Thyroid gland (tissue), 4 donors: ENCODE results near the gene PCTP. TPM values are rescaled to one million over a fixed set of nuclear protein-coding genes. Genes with fewer than 3 reads are reported as not detected.

Source experiments
- DNase-seq, 2 donors: peaks; one replicate each; pipeline ENCODE4 v3.0.0-alpha.2; 2019
- H3K27ac ChIP-seq, 3 donors: fragments of 200-600 bp; sonication (generic); 1 replicate in 2 of 3; 2 replicates in 1 of 3; pipeline ENCODE4 v1.5.1; 2016 to 2019; ENCODE audit warnings: mild to moderate bottlenecking in 1 of 3, moderate library complexity in 1 of 3
- H3K27me3 ChIP-seq: fragments of 200-600 bp; sonication (generic); one replicate; pipeline ENCODE4 v1.5.1; 2019
- H3K36me3 ChIP-seq, 2 donors: fragments of 200-600 bp; sonication (generic); one replicate each; pipeline ENCODE4 v1.5.1; 2016 to 2019
- H3K4me1 ChIP-seq, 2 donors: fragments of 200-600 bp; sonication (generic); one replicate each; pipeline ENCODE4 v1.5.1; 2017 to 2019
- H3K4me3 ChIP-seq, 3 donors: fragments of 200-600 bp; sonication (generic); replicated peaks in 1 of 3; 1 replicate in 2 of 3; 2 replicates in 1 of 3; pipeline ENCODE4 v1.5.1; 2016; ENCODE audit warnings: mild to moderate bottlenecking in 1 of 3
- H3K9me3 ChIP-seq: fragments of 200-600 bp; sonication (generic); one replicate; pipeline ENCODE4 v1.5.1; 2017
- POLR2A ChIP-seq, 2 donors: fragments of 450-650 bp; IDR thresholded peaks; one replicate each; pipeline ENCODE4 v1.6.1; 2017; ENCODE audit warnings: antibody characterized with exemption in 2 of 2, mild to moderate bottlenecking in 2 of 2, moderate library complexity in 1 of 2
- WGBS, 2 donors: methylation state at CpG; one replicate each; pipeline ENCODE4 v1.1.5; 2017; 5-methylcytosine and 5-hydroxymethylcytosine counted together
- intact Hi-C: fragments of 100-400 bp; cut with DNase I; formaldehyde crosslinking; loops from one replicate; pipeline ENCODE4 v1.15.1; 2023
- total RNA-seq, 4 donors: library from RNA; depleted of rRNA; stranded (reverse); fragments of >200 nt; gene quantifications; one replicate each; pipeline ENCODE4 v1.2.3, GENCODE V29; 2016
- TF ChIP-seq, protein P1 (sequence below), 6 experiments: fragments of 200-600 bp in 3 of 6; fragments of 450-650 bp in 3 of 6; sonication (generic) in 3 of 6; IDR thresholded peaks; one replicate each; pipeline ENCODE4 v1.5.1; 2016 to 2019; ENCODE audit warnings: antibody characterized with exemption in 6 of 6, mild to moderate bottlenecking in 2 of 6, inconsistent platforms in 1 of 6, moderate library complexity in 1 of 6

PCTP gene
- total RNA-seq, 4 donors from 2014 or later: 13.7 to 17.2 (median 14.8) TPM

DNA sequence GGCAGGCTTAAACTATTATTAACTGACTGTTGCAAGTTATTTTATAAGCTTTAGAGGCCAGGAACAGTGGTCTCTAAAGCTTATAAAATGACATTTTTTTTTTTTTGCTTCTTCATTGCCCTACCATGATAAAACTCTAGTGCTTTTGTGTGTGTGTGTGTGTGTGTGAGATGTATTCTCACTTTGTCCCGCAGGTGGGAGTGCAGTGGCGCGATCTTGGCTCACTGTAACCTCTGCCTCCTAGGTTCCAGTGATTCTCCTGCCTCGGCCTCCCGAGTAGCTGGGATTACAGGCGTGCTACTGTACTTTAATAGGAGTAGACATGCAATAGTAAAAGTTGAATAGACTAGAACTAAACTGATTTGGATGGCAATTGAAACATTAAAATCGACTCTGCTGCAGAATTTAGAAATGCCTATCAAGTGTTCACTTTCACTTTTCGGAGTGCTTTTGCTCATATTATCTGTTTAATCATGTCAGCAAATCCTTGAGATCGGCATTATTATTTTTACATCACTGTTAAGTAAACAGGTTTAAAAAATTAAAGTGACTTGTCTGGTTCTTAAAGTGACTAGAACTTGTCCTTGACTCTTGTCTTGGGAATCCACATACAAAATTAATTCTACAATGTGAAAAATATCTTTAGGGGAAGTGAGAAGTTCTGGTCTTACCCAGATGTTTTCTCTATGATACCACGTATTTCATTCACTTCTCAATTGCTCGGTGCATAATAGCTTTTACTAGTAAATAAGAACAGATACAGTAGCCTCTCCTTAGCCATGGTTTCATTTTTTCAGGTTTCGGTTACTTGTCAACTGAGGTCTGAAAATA is 8.4 kb upstream of the PCTP start:
- intact Hi-C loops: no loop called here
- 74 to 79% methylated on average over 12 of the region's 12 CpGs for WGBS, 2 donors
- H3K4me1 ChIP-seq: no peaks in the 10 kb centered on the region
- no peaks in the 10 kb centered on the region for H3K36me3 ChIP-seq
- no peaks in the 10 kb centered on the region for H3K27me3 ChIP-seq
- H3K27ac ChIP-seq: no peak overlapping the region
- no peak overlapping the region for H3K4me3 ChIP-seq
- DNase-seq: no peak
- no peaks in the 10 kb centered on the region for H3K9me3 ChIP-seq
- no peak for TF ChIP-seq POLR2A (IDR thresholded peaks at IDR 0.05)
- TF ChIP-seq, protein P1, sequence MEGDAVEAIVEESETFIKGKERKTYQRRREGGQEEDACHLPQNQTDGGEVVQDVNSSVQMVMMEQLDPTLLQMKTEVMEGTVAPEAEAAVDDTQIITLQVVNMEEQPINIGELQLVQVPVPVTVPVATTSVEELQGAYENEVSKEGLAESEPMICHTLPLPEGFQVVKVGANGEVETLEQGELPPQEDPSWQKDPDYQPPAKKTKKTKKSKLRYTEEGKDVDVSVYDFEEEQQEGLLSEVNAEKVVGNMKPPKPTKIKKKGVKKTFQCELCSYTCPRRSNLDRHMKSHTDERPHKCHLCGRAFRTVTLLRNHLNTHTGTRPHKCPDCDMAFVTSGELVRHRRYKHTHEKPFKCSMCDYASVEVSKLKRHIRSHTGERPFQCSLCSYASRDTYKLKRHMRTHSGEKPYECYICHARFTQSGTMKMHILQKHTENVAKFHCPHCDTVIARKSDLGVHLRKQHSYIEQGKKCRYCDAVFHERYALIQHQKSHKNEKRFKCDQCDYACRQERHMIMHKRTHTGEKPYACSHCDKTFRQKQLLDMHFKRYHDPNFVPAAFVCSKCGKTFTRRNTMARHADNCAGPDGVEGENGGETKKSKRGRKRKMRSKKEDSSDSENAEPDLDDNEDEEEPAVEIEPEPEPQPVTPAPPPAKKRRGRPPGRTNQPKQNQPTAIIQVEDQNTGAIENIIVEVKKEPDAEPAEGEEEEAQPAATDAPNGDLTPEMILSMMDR (IDR thresholded peaks at IDR 0.05): no peak

DNA sequence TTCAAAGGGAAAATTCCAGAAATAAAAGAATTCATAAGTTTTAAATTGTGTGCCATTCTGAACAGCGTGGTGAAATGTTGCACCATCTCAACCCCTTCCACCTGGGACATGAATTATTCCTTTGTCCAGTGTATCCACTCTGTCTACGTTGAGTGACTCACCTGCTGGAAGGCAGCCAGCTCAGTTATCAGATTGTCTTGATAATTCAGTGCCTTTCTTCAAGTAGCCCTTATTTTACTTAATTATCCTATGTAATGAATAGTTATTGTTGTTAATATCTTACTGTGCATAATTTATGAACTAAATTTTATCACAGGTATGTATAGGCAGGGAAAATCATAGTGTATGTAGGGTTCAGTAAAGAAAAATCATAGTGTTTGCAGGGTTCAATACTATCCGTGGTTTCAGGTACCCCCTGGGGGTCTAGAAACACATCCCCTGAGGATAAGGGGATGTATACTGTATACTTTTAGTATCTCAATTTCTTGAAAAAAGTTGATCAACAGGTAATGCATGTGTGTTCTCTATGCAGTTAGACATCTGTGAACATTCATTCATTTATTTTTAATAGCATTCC is 7.7 kb upstream of the PCTP start:
- WGBS, 2 donors: 35 to 40% methylated on average over 3 of the region's 3 CpGs
- Histone ChIP-seq H3K9me3 (no peaks in the 10 kb centered on the region), H3K36me3 (no peaks in the 10 kb centered on the region), H3K4me3 (no peak overlapping the region), H3K27ac (no peak overlapping the region), H3K4me1 (no peaks in the 10 kb centered on the region), H3K27me3 (no peaks in the 10 kb centered on the region)
- intact Hi-C loops: no loop called here
- TF ChIP-seq, protein P1 (IDR thresholded peaks at IDR 0.05): no peak
- no peak for TF ChIP-seq POLR2A (IDR thresholded peaks at IDR 0.05)
- DNase-seq: peak; percentile 61 to 65

DNA sequence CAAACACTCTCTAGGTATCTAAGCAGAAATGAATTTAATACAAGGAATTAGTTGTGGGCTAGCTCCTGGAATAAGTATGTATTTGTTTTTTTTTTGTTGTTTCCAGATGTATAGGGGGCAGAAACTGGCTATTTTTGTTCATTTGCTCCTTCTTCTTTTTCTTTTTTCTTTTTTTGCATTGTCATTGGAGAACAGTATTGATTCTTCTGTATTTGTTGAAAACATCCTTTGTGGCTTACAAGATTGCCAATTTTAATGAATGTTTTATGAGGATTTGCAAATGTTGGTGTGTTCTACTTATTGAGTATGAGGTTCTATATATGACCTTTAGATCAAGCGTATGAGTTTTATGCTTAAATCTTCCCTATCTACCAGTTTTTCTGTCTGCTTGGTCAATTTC is 5.6 kb upstream of the PCTP start:
- TF ChIP-seq, protein P1 (IDR thresholded peaks at IDR 0.05): no peak
- no peak for TF ChIP-seq POLR2A (IDR thresholded peaks at IDR 0.05)
- DNase-seq: no peak
- intact Hi-C loops: no loop called here
- H3K27me3 ChIP-seq: no peaks in the 10 kb centered on the region
- H3K9me3 ChIP-seq: no peaks in the 10 kb centered on the region
- WGBS, 2 donors: 98 to 100% methylated on average over 1 of the region's 1 CpG
- H3K4me1 ChIP-seq: no peaks in the 10 kb centered on the region
- H3K36me3 ChIP-seq: no peaks in the 10 kb centered on the region
- no peak overlapping the region for H3K27ac ChIP-seq
- no peak overlapping the region for H3K4me3 ChIP-seq

DNA sequence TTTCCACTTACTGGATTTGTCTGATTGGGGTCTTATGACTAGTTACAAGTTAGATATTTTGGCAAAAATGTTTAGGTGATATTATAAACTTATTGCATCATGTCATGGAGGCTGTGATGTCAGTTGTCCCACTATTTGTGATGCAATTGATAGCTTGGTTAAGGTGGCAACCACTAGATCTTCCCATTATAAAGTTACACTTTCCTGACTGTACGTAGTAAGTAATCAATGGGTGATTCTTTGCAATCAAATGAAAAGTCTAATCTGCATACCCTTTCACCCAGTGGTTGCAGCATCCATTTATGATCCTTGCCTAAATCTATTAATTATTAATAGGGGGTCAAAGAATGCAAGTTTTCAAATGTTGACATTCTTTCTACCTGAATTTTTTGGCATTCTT is 4.4 kb upstream of the PCTP start:
- DNase-seq: no peak
- Histone ChIP-seq H3K27me3 (no peaks in the 10 kb centered on the region), H3K9me3 (no peaks in the 10 kb centered on the region), H3K36me3 (no peaks in the 10 kb centered on the region), H3K4me1 (no peaks in the 10 kb centered on the region), H3K4me3 (no peak overlapping the region), H3K27ac (no peak overlapping the region)
- no peak for TF ChIP-seq POLR2A (IDR thresholded peaks at IDR 0.05)
- TF ChIP-seq, protein P1 (IDR thresholded peaks at IDR 0.05): no peak
- 96 to 100% methylated on average over 1 of the region's 1 CpG for WGBS, 2 donors
- intact Hi-C loops: no loop called here

DNA sequence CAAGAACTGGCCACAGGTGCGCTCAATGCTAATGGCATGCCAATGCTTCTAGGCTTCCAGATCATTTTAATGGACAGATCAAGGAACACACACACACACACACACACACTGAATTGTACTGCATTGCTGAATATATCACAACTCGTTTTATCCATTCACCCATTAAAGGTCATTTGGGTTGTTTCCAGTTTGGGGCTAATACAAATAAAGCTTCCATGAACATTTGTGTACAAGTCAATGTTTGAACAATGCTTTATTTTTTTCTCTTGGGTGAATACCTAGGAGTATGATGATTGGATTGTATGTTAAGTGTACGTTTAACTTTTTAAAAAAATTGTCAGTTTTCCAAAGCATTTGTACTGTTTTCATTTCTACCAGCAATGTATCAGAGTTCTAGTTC is 3.6 kb upstream of the PCTP start:
- WGBS, 2 donors: 57 to 60% methylated on average over 3 of the region's 3 CpGs

More for the DNA sequence above, 3.6 kb upstream of the PCTP start:
- TF ChIP-seq, protein P1 (IDR thresholded peaks at IDR 0.05): no peak
- H3K9me3 ChIP-seq: no peaks in the 10 kb centered on the region
- H3K27me3 ChIP-seq: no peaks in the 10 kb centered on the region
- intact Hi-C loops: no loop called here
- no peaks in the 10 kb centered on the region for H3K36me3 ChIP-seq
- no peak overlapping the region for H3K4me3 ChIP-seq
- no peak overlapping the region for H3K27ac ChIP-seq
- H3K4me1 ChIP-seq: peaks cover 6% of the 10 kb centered on the region in 2 donors
- no peak for DNase-seq
